Activated CD4-positive, alpha-beta memory T cell treated with anti-CD3 and anti-CD28 coated beads, Interleukin-2, amount 10 ng/mL, durations not matched to agents 7 days and 5 days (primary cell): ENCODE measurements around the gene EFNA3. TPM values are rescaled to one million over a fixed set of nuclear protein-coding genes. Genes with fewer than 3 reads are reported as not detected.

Source experiments
- CTCF ChIA-PET: fragments of 350-600 bp; sonication (Branson Sonifier 250); formaldehyde crosslinking; loops from one replicate; lab custom pipeline; 2021; ENCODE audit warnings: antibody characterized with exemption, inconsistent platforms; lab: Charles Lee
- POLR2A ChIA-PET: fragments of 350-600 bp; sonication (Branson Sonifier 250); formaldehyde crosslinking; loops from one replicate; lab custom pipeline; 2021; ENCODE audit warnings: antibody characterized with exemption; lab: Charles Lee
- DNase-seq: peaks from one replicate; pipeline ENCODE4 v3.0.0-alpha.2; 2020
- H3K27ac Mint-ChIP-seq: one replicate; pipeline ENCODE4 v1.8.0; 2021; ENCODE audit warnings: mild to moderate bottlenecking, mixed read lengths
- H3K27me3 Mint-ChIP-seq: one replicate; pipeline ENCODE4 v1.8.0; 2021; ENCODE audit warnings: mixed read lengths
- H3K36me3 Mint-ChIP-seq: one replicate; pipeline ENCODE4 v1.8.0; 2021; ENCODE audit warnings: low read depth, mixed read lengths
- H3K4me1 Mint-ChIP-seq: one replicate; pipeline ENCODE4 v1.8.0; 2021; ENCODE audit warnings: mixed read lengths
- H3K4me3 Mint-ChIP-seq: one replicate; pipeline ENCODE4 v1.8.0; 2021; ENCODE audit warnings: mild to moderate bottlenecking, mixed read lengths
- H3K9me3 Mint-ChIP-seq: one replicate; pipeline ENCODE4 v1.8.0; 2021; ENCODE audit warnings: mixed read lengths
- total RNA-seq, 2 experiments: library from RNA; stranded (reverse); gene quantifications; one replicate each; pipeline ENCODE4 v1.2.3, GENCODE V29; 2021

Gene EFNA3
- total RNA-seq, 2 experiments from 2014 or later, result 3.9 to 4.9 TPM

- Mint-ChIP-seq H3K36me3 (peaks cover 45% of the 10 kb centered on the region), H3K27me3 (peaks cover 5% of the 10 kb centered on the region), H3K4me3 (peak within 1 kb of the TSS; percentile 97), H3K9me3 (no peaks in the 10 kb centered on the region), H3K4me1 (peaks cover 49% of the 10 kb centered on the region), H3K27ac (peak within 1 kb of the TSS; percentile 98)
- DNase-seq, result peak; percentile 95
- ChIA-PET POLR2A (interaction anchor here (1.0 to 4.0 kb wide), 6 partner anchors 9 to 526 kb away, joined by 3 to 21 read pairs (median 3); partner anchors contain the start of gene KRTCAP2), CTCF (interaction anchor here (0.6 to 5.6 kb wide), 9 partner anchors 8 to 58 kb away, joined by 3 to 28 read pairs (median 4); partner anchors contain the start of gene KRTCAP2)
Measured at GRCh38 chr1:155135415-155136028, 56.9 kb downstream of the EFNA3 start, which contains the start of gene SLC50A1. Gene SLC50A1 (plus strand): TSS chr1:155135852. CDS start chr1:155135912, 60 bp downstream.

GRCh38 chr1:155136748-155137147 lies 58.1 kb downstream of the EFNA3 start:
- peak; percentile 32 for DNase-seq
- H3K27me3 Mint-ChIP-seq, result peaks cover 7% of the 10 kb centered on the region
- no peaks in the 10 kb centered on the region for H3K9me3 Mint-ChIP-seq
- peaks cover 47% of the 10 kb centered on the region for H3K36me3 Mint-ChIP-seq
- H3K27ac Mint-ChIP-seq, result peak overlapping the region; percentile 98
- POLR2A ChIA-PET, result interaction anchor here (0.8 to 4.0 kb wide), 3 partner anchors 36 to 57 kb away, joined by 3 to 21 read pairs (median 4); partner anchors contain the start of gene KRTCAP2
- H3K4me1 Mint-ChIP-seq, result peaks cover 51% of the 10 kb centered on the region
- CTCF ChIA-PET, result interaction anchor here (1.1 to 5.6 kb wide), 7 partner anchors 21 to 84 kb away, joined by 3 to 28 read pairs (median 6); partner anchors contain the start of gene KRTCAP2
- peak overlapping the region; percentile 97 for H3K4me3 Mint-ChIP-seq

Other genes starting within 250 kb of the EFNA3 start
- gene KCNN3, start 208.6 kb upstream of the EFNA3 start, total RNA-seq, result under 1 TPM in 1 of 2 experiments, not detected in 1; 0.10 TPM
- gene PMVK, start 142.1 kb upstream of the EFNA3 start, total RNA-seq, result 10 to 100 TPM; 40.7 to 41.8 TPM
- 100 to 1,000 TPM; 169 TPM for gene PBXIP1, start 122.7 kb upstream of the EFNA3 start, total RNA-seq
- 10 to 100 TPM; 48.7 to 49.7 TPM for gene PYGO2, start 117.1 kb upstream of the EFNA3 start, total RNA-seq
- gene SHC1, start 108.1 kb upstream of the EFNA3 start, total RNA-seq, result 10 to 100 TPM; 80.7 to 80.8 TPM
- 100 to 1,000 TPM; 151 to 162 TPM for gene CKS1B, start 104.2 kb upstream of the EFNA3 start, total RNA-seq
- 10 to 100 TPM; 34.7 to 35.1 TPM for gene FLAD1, start 95.5 kb upstream of the EFNA3 start, total RNA-seq
- gene LENEP, start 85.3 kb upstream of the EFNA3 start, total RNA-seq, result 1 to 10 TPM in 1 of 2 experiments, under 1 TPM in 1; 0.35 to 1.2 TPM
- 100 to 1,000 TPM; 151 to 152 TPM for gene ZBTB7B, start 76.0 kb upstream of the EFNA3 start, total RNA-seq
- under 1 TPM; 0.18 to 0.40 TPM for gene DCST2, start 45.1 kb upstream of the EFNA3 start, total RNA-seq
- gene DCST1, start 45.0 kb upstream of the EFNA3 start, total RNA-seq, result not detected
- gene ADAM15, start 27.5 kb upstream of the EFNA3 start, total RNA-seq, result 10 to 100 TPM; 73.9 to 76.4 TPM
- 1 to 10 TPM; 6.6 to 8.5 TPM for gene EFNA4, start 15.1 kb upstream of the EFNA3 start, total RNA-seq
- not detected for gene EFNA1, start 49.0 kb downstream of the EFNA3 start, total RNA-seq
- 10 to 100 TPM; 50.4 to 52.6 TPM for gene SLC50A1, start 57.0 kb downstream of the EFNA3 start, total RNA-seq
- gene DPM3, start 61.7 kb downstream of the EFNA3 start, total RNA-seq, result 10 to 100 TPM; 80.2 to 80.6 TPM
- gene KRTCAP2, start 94.5 kb downstream of the EFNA3 start, total RNA-seq, result 100 to 1,000 TPM; 203 to 224 TPM
- 10 to 100 TPM; 17.8 to 18.3 TPM for gene TRIM46, start 95.0 kb downstream of the EFNA3 start, total RNA-seq
- gene THBS3, start 129.1 kb downstream of the EFNA3 start, total RNA-seq, result 10 to 100 TPM; 30.7 to 32.3 TPM
- 10 to 100 TPM; 41.2 to 43.1 TPM for gene MTX1, start 129.9 kb downstream of the EFNA3 start, total RNA-seq
- 10 to 100 TPM; 26.3 to 27.3 TPM for gene ENTREP3, start 176.6 kb downstream of the EFNA3 start, total RNA-seq
- 10 to 100 TPM; 87.5 to 91.9 TPM for gene SCAMP3, start 183.5 kb downstream of the EFNA3 start, total RNA-seq
- 10 to 100 TPM; 78.0 to 82.0 TPM for gene CLK2, start 194.7 kb downstream of the EFNA3 start, total RNA-seq
- gene HCN3, start 198.6 kb downstream of the EFNA3 start, total RNA-seq, result 1 to 10 TPM; 3.7 to 4.9 TPM
- not detected for gene PKLR, start 222.6 kb downstream of the EFNA3 start, total RNA-seq
- gene FDPS, start 230.0 kb downstream of the EFNA3 start, total RNA-seq, result 100 to 1,000 TPM; 350 to 352 TPM
- gene RUSC1, start 242.1 kb downstream of the EFNA3 start, total RNA-seq, result 10 to 100 TPM; 24.6 to 26.2 TPM